ENCODE measurements around the gene GAREM1. TPM values are rescaled to one million over a fixed set of nuclear protein-coding genes. Genes with fewer than 3 reads are reported as not detected.

GAREM1 gene
- total and polyA plus RNA-seq, 2 donors (not counting 3 experiments of a cell fraction or from before 2014, with no cell fraction given): 0.69 to 1.0 TPM

DNA sequence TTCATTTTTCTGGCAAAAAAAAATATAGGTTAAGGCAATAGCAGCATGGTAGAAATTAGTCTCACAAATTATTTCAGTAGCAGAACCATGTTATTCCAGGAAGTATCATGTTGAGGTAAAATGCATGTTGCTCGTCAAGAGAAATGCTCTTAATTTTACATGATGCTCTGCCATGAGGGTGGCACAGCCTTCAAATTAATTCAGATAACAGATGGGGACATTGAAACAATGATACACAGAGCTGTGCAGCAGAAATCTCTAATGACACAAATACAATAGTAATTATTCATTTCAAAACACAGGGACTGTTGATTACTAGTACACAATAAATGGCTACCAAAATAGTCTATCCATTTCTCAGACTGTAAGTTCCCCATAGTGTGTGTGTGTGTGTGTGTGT is 24.8 kb downstream of the GAREM1 start:
- no peak for TF ChIP-seq POLR2A (IDR thresholded peaks at IDR 0.05; ENCODE audit: low read depth, low read length)
- TF ChIP-seq POLR2AphosphoS5 (IDR thresholded peaks at IDR 0.05; ENCODE audit: insufficient read depth, low read depth, low read length): no peak
- TF ChIP-seq MYC (IDR thresholded peaks at IDR 0.05; ENCODE audit: low read depth, low read length): no peak
- no peak for TF ChIP-seq FOS (IDR thresholded peaks at IDR 0.05; ENCODE audit: borderline replicate concordance, insufficient read depth, low read length)
- TF ChIP-seq EZH2 (IDR thresholded peaks at IDR 0.05; ENCODE audit: borderline replicate concordance, low read depth, low read length, severe bottlenecking): no peak
- TF ChIP-seq, protein P1, sequence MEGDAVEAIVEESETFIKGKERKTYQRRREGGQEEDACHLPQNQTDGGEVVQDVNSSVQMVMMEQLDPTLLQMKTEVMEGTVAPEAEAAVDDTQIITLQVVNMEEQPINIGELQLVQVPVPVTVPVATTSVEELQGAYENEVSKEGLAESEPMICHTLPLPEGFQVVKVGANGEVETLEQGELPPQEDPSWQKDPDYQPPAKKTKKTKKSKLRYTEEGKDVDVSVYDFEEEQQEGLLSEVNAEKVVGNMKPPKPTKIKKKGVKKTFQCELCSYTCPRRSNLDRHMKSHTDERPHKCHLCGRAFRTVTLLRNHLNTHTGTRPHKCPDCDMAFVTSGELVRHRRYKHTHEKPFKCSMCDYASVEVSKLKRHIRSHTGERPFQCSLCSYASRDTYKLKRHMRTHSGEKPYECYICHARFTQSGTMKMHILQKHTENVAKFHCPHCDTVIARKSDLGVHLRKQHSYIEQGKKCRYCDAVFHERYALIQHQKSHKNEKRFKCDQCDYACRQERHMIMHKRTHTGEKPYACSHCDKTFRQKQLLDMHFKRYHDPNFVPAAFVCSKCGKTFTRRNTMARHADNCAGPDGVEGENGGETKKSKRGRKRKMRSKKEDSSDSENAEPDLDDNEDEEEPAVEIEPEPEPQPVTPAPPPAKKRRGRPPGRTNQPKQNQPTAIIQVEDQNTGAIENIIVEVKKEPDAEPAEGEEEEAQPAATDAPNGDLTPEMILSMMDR (IDR thresholded peaks at IDR 0.05; ENCODE audit: extremely low read depth in 1 of 2, insufficient read depth in 1 of 2, low read depth in 1 of 2, low read length in 2 of 2): no peak
- no peak for TF ChIP-seq GATA2 (IDR thresholded peaks at IDR 0.05; ENCODE audit: insufficient read depth, insufficient read length, low read depth, low read length)
- TF ChIP-seq, protein P2, sequence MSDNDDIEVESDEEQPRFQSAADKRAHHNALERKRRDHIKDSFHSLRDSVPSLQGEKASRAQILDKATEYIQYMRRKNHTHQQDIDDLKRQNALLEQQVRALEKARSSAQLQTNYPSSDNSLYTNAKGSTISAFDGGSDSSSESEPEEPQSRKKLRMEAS (IDR thresholded peaks at IDR 0.05; ENCODE audit: insufficient read depth, insufficient read length): no peak
- TF ChIP-seq JUN (IDR thresholded peaks at IDR 0.05; ENCODE audit: borderline replicate concordance, insufficient read depth, insufficient read length, low read depth): no peak
- dilution Hi-C loops (cut with MboI; ENCODE audit: extremely low pct_ligation_motif_present, low sequenced_read_pairs) (no loop called here), intact Hi-C loops (cut with micrococcal nuclease) (no loop called here)
- Histone ChIP-seq H3K27me3 (ENCODE audit: control insufficient read depth in 2 of 2, insufficient read depth in 2 of 2, low read length in 2 of 2) (peaks cover 0 to 2% of the 10 kb centered on the region in 2 experiments), H3K27ac (ENCODE audit: insufficient read depth, low read depth, low read length) (no peak overlapping the region), H3K4me3 (replicated peaks in 1 of 3; ENCODE audit: insufficient read depth in 1 of 3, low read depth in 1 of 3, low read length in 3 of 3) (no peak overlapping the region), H3K36me3 (ENCODE audit: control insufficient read depth in 2 of 2, extremely low read depth in 1 of 2, insufficient read depth in 2 of 2, low read length in 2 of 2) (no peaks in the 10 kb centered on the region), H3K79me2 (ENCODE audit: control insufficient read depth, insufficient read depth, low read length) (no peaks in the 10 kb centered on the region), H2AFZ (ENCODE audit: low read depth, low read length) (no peak overlapping the region), H3K9ac (replicated peaks; ENCODE audit: extremely low read depth, insufficient read depth, low read length) (no peak overlapping the region), H3K9me1 (replicated peaks; ENCODE audit: control insufficient read depth, extremely low read depth, insufficient read depth, low read length) (no peaks in the 10 kb centered on the region), H3K4me1 (ENCODE audit: control insufficient read depth, extremely low read depth, insufficient read depth, low read length) (no peaks in the 10 kb centered on the region), H4K20me1 (replicated peaks; ENCODE audit: control insufficient read depth, extremely low read depth, insufficient read depth, low read length) (no peaks in the 10 kb centered on the region), H3K4me2 (ENCODE audit: insufficient read depth, low read length) (no peak overlapping the region), H3K9me3 (replicated peaks; ENCODE audit: control insufficient read depth, insufficient read depth, low read length) (no peaks in the 10 kb centered on the region)
- ChIA-PET POLR2A (no interaction called here), CTCF (no interaction called here)
- no TSS peak for BruUV-seq (replicated peaks)
- DNase-seq (ENCODE audit: low read depth, low spot score): no peak
- FAIRE-seq: no peak

Data from endothelial cell of umbilical vein (primary cell).